Karpas-422 (cell line): Measurements from ENCODE around the gene CTR9. TPM values are rescaled to one million over a fixed set of nuclear protein-coding genes. Genes with fewer than 3 reads are reported as not detected.

ENCODE experiments used
- DNase-seq: peaks from one replicate; pipeline ENCODE4 v3.0.0-alpha.2; 2015
- H2AFZ ChIP-seq: fragments of 200-600 bp; sonication (generic); 2 replicates; pipeline ENCODE4 v1.6.1; 2014; ENCODE audit warnings: antibody characterized with exemption, low read length, mixed read lengths
- H3K27ac ChIP-seq: fragments of 200-600 bp; sonication (generic); 2 replicates; pipeline ENCODE4 v1.5.1; 2014; ENCODE audit warnings: mild to moderate bottlenecking, low read length, moderate library complexity
- H3K27me3 ChIP-seq: fragments of 200-600 bp; sonication (generic); 2 replicates; pipeline ENCODE4 v1.6.1; 2014; ENCODE audit warnings: low read length, mixed read lengths
- H3K36me3 ChIP-seq: fragments of 200-600 bp; sonication (generic); 2 replicates; pipeline ENCODE4 v1.6.1; 2014; ENCODE audit warnings: low read length, mixed read lengths; ENCODE audit not compliant: insufficient read depth
- H3K4me1 ChIP-seq: fragments of 200-600 bp; sonication (generic); 2 replicates; pipeline ENCODE4 v1.6.1; 2014; ENCODE audit warnings: mild to moderate bottlenecking, low read length, mixed read lengths
- H3K4me2 ChIP-seq: fragments of 200-600 bp; sonication (generic); 2 replicates; pipeline ENCODE4 v1.6.1; 2014; ENCODE audit warnings: low read length, low read depth, mild to moderate bottlenecking; ENCODE audit not compliant: poor library complexity, severe bottlenecking
- H3K4me3 ChIP-seq: fragments of 200-600 bp; sonication (generic); 2 replicates; pipeline ENCODE4 v1.5.1; 2014; ENCODE audit warnings: mild to moderate bottlenecking, antibody characterized with exemption, low read length, mixed read lengths
- H3K79me2 ChIP-seq: fragments of 200-600 bp; sonication (generic); 2 replicates; pipeline ENCODE4 v1.6.1; 2014; ENCODE audit warnings: mild to moderate bottlenecking, low read length, mixed read lengths
- H3K9ac ChIP-seq: fragments of 200-600 bp; sonication (generic); 2 replicates; pipeline ENCODE4 v1.6.0; 2014; ENCODE audit warnings: low read length
- H3K9me2 ChIP-seq: fragments of 200-600 bp; sonication (generic), shearing (Covaris generic); replicated peaks from 2 replicates; pipeline ENCODE4 v1.6.0; 2014; ENCODE audit warnings: mild to moderate bottlenecking, low read length, moderate library complexity; ENCODE audit not compliant: insufficient read depth
- H3K9me3 ChIP-seq: fragments of 300-700, 200-600 bp; sonication (generic); 2 replicates; pipeline ENCODE4 v1.6.1; 2014; ENCODE audit warnings: low read length, mixed read lengths
- H4K20me1 ChIP-seq: fragments of 200-600 bp; sonication (generic); 2 replicates; pipeline ENCODE4 v1.6.1; 2014; ENCODE audit warnings: mild to moderate bottlenecking, antibody characterized with exemption, low read length, low read depth; ENCODE audit not compliant: insufficient read depth
- small RNA-seq: library from RNA; depleted of rRNA; stranded (forward); fragments of <200 nt; gene quantifications from one replicate; pipeline ENCODE3, GENCODE V24; 2014
- total RNA-seq: library from RNA; depleted of rRNA; stranded (reverse); fragments of >200 nt; shearing (Covaris generic); gene quantifications from 2 replicates; pipeline ENCODE4 v1.2.3, GENCODE V29; 2014; ENCODE audit warnings: low replicate concordance; rRNA removed

The CTR9 gene
- total RNA-seq, 1 experiment from 2014 or later, result 39.9 TPM

DNA sequence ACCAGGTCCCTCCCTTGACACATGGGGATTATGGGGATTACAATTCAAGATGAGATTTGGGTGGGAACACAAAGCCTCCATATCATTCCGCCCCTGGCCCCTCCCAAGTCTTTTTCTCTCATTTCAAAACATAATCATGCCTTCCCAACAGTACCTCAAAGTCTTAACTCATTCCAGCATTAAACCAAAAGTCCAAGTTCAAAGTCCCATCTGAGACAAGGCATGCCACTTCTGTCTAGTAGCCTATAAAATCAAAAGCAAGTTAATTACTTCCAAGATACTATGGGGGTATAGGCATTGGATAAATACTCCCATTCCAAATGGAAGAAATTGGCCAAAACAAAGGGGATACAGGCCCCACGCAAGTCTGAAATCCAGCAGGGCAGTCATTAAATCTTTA lies 77.4 kb downstream of the CTR9 start:
- Histone ChIP-seq H3K9me2 (no peaks in the 10 kb centered on the region), H4K20me1 (no peaks in the 10 kb centered on the region)

GRCh38 chr11:10829139-10829538 lies 78.1 kb downstream of the CTR9 start:
- H4K20me1 ChIP-seq, result no peaks in the 10 kb centered on the region
- H3K9ac ChIP-seq, result no peak overlapping the region
- H3K4me1 ChIP-seq, result peaks cover 15% of the 10 kb centered on the region
- no peak overlapping the region for H3K4me3 ChIP-seq
- no peaks in the 10 kb centered on the region for H3K9me3 ChIP-seq
- no peaks in the 10 kb centered on the region for H3K79me2 ChIP-seq
- no peak overlapping the region for H3K4me2 ChIP-seq
- H3K27me3 ChIP-seq, result no peaks in the 10 kb centered on the region
- no peak overlapping the region for H2AFZ ChIP-seq
- H3K9me2 ChIP-seq, result no peaks in the 10 kb centered on the region
- no peaks in the 10 kb centered on the region for H3K36me3 ChIP-seq
- H3K27ac ChIP-seq, result no peak overlapping the region
- DNase-seq, result no peak

More for the DNA sequence above, 77.4 kb downstream of the CTR9 start:
- H3K4me2 ChIP-seq, result no peak overlapping the region
- DNase-seq, result no peak
- H2AFZ ChIP-seq, result no peak overlapping the region
- H3K9me3 ChIP-seq, result no peaks in the 10 kb centered on the region
- H3K27me3 ChIP-seq, result no peaks in the 10 kb centered on the region
- no peaks in the 10 kb centered on the region for H3K36me3 ChIP-seq
- H3K4me3 ChIP-seq, result no peak overlapping the region
- H3K4me1 ChIP-seq, result peaks cover 15% of the 10 kb centered on the region
- H3K79me2 ChIP-seq, result no peaks in the 10 kb centered on the region
- H3K9ac ChIP-seq, result no peak overlapping the region
- no peak overlapping the region for H3K27ac ChIP-seq

Small RNA genes within 50 kb of the gene (small RNA-seq; reads per million reads assigned to genes)
- gene RF00019 (not detected), gene SNORD97 (not detected)

Other genes starting within 250 kb of the CTR9 start
- 10.5 and 12.2 TPM in 2 replicates for gene RNF141, start 210.1 kb upstream of the CTR9 start, total RNA-seq
- gene LYVE1, start 182.6 kb upstream of the CTR9 start, total RNA-seq, result not detected in 2 replicates
- not detected in 2 replicates for gene IRAG1, start 57.5 kb upstream of the CTR9 start, total RNA-seq
- gene EIF4G2, start 57.7 kb downstream of the CTR9 start, total RNA-seq, result 304 and 548 TPM in 2 replicates
- gene ZBED5, start 106.8 kb downstream of the CTR9 start, total RNA-seq, result 22.7 and 51.4 TPM in 2 replicates